ENCODE data around the gene MRS2.
"Not testable (repeated sequence)": the region's sequence is repeated elsewhere in the genome, so short reads cannot be mapped to it uniquely, and the experiment has no call there.

The MRS2 gene

GRCh38 chr6:24387818-24388217, 14.9 kb upstream of the MRS2 start:
- no peak for DNase-seq (ENCODE audit: low read depth in 2 of 2)

- DNase-seq (ENCODE audit: low read depth in 2 of 2): no peak
Measured at GRCh38 chr6:24391208-24391607, 11.5 kb upstream of the MRS2 start.

- no peak for DNase-seq (ENCODE audit: low read depth in 2 of 2)
Measured at GRCh38 chr6:24391756-24392405, 10.9 kb upstream of the MRS2 start.

GRCh38 chr6:24394061-24394779, 8.5 kb upstream of the MRS2 start:
- no peak for DNase-seq (ENCODE audit: low read depth in 2 of 2)

DNA sequence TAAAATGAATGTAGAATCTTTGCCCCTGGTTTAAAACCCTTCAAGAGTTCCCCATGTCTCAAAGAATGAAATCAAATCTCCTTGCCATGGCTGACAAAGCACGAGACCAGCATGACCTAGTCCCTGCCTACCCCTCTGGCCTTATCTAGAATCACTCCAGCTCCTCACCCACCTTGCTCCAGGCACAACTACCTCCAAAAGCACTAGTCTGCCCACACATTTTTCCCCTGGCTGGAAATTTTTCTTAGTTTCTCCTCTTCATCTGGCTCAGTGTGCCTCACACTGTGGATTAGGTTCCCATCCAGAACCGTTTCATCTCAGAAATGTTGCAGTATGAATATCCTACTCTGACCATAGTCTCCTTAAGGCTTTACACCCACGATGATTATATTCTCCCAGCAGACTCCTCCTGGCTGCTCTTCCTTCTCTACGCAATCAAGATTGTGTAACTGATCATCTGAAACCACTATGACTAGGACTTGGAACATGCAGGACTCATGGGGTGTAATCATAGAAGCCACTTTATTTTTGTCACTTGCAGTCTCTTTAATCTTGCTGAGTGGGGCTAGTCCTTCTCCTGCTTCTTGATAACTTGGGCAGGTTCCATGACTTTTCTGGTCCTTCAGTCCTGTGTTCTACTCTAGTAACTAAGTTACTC, 7.8 kb upstream of the MRS2 start:
- no peak for DNase-seq (ENCODE audit: low read depth in 2 of 2)

DNA sequence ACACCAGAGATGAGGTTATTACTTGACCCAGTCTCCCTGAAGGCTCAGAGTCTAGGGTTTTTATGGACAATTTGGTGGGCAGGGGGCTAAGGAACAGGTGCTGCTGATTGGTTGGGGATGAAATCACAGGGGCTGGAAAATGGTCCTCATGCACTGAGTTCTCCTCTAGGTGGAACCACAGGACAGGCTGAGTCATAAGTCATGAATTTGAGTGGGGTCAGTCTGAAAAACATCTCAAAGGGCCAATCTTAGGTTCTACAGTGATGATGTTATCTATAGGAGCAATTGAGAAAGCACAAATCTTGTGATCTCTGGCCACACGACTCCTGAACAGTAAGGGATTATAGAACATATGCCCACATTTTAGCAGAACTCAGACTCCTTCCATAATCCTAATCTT, 5.9 kb upstream of the MRS2 start:
- no peak for DNase-seq (ENCODE audit: low read depth in 2 of 2)

DNA sequence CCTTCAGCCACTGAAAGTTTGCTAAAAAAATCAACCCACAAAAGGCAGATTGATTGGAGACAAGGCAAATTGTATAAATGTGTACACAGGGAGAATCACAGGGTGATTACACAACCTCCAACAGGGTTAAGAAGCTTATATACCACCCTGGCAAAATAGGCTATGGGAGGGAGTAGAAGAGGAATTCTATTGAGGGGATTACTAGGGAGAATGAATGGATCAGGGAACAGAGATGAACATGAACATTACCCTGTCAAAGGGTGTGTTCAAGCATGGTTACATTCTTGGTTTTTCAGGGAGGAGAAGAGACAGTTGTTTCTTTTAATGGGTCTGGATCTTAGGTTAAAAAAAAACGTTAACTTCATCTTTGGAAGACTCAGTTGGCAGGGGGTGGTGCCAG, 5.1 kb upstream of the MRS2 start:
- no peak for DNase-seq (ENCODE audit: low read depth in 2 of 2)

DNA sequence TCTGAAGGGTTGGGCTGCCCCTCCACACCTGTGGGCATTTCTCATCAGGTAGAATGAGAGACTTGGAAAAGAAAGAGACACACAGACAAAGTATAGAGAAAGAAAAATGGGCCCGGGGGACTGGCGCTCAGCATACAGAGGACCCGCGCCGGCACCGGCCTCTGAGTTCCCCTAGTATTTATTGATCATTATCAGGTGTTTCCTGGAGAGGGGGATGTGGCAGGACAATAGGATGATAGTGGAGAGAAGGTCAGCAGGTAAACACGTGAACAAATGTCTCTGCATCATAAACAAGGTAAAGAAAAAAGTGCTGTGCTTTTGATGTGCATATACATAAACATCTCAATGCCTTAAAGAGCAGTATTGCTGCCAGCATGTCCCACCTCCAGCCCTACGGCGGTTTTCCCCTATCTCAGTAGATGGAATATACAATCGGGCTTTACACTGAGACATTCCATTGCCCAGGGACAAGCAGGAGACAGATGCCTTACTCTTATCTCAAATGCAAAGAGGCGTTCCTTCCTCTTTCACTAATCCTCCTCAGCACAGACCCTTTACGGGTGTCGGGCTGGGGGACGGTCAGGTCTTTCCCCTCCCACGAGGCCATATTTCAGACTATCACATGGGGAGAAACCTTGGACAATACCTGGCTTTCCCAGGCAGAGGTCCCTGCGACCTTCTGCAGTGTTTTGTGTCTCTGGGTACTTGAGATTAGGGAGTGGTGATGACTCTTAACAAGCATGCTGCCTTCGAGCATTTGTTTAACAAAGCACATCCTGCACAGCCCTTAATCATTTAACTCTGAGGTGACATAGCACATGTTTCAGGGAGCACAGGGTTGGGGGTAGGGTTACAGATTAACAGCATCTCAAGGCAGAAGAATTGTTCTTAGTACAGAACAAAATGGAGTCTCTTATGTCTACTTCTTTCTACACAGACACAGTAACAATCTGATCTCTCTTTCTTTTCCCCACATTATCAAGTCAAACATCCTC, 2.4 kb upstream of the MRS2 start:
- not testable (repeated sequence) for DNase-seq (ENCODE audit: low read depth in 2 of 2)

- no peak for DNase-seq (ENCODE audit: low read depth in 2 of 2)
Measured at GRCh38 chr6:24401458-24401857, 1.3 kb upstream of the MRS2 start.

DNA sequence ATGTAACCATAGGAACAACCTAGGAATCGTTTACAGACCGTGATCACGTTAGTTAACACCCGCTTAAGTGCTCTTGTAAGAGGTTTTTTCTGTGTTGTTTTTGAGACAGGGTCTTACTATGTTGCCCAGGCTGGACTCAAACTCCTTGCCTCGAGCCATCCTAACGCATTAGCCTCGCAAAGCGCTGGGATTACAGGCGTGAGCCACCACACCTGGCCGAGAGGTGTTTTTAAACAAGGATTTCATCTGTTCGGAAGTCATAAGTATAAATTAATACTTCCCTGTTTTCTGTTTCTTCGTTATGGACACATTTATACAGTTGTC, 727 bp downstream of the MRS2 start:
- no peak for DNase-seq (ENCODE audit: low read depth in 2 of 2)

DNA sequence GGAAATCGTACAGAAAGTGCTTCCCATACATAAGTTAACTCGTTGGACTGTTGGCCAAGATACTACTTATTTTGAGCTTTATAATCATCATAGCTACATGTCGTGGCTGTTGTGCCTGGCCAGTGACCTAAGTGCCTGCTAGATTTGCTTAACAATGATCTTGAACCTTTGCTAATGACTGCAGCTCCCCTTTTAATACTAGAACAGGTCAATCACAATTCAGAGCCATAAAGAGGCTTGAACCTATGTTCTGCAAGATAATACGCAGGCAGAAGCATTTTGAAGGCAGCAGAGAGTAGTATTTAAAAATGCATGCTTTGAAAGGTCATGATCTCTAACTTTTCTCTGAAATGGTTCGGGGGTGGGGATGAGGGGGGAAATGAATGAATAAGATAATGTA, 2.5 kb downstream of the MRS2 start:
- DNase-seq (ENCODE audit: low read depth in 2 of 2): no peak

- DNase-seq (ENCODE audit: low read depth in 2 of 2): no peak
Measured at GRCh38 chr6:24408719-24409410, 6.1 kb downstream of the MRS2 start.

DNA sequence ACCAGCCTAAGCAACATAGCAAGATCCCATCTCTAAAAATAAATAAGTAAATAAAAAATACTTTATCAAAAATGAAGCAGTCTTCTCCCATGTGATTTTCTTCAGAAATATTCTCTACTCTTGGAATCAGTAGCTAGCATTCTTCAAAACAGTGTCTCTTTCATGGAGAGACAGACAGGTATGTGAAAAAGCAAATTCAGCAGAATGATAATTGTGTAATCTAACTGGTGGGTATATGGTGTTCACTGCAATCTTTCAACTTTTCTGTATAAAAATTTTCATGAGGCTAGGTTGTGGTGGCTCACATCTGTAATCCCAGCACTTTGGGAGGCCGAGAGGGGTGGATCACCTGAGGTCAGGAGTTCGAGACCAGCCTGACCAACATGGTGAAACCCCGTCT, 7.9 kb downstream of the MRS2 start:
- DNase-seq (ENCODE audit: low read depth in 2 of 2): no peak

- no peak for DNase-seq (ENCODE audit: low read depth in 2 of 2)
Measured at GRCh38 chr6:24412294-24412693, 9.6 kb downstream of the MRS2 start.

- not testable (repeated sequence) for DNase-seq (ENCODE audit: low read depth in 2 of 2)
Measured at GRCh38 chr6:24414531-24414930, 11.8 kb downstream of the MRS2 start.

DNA sequence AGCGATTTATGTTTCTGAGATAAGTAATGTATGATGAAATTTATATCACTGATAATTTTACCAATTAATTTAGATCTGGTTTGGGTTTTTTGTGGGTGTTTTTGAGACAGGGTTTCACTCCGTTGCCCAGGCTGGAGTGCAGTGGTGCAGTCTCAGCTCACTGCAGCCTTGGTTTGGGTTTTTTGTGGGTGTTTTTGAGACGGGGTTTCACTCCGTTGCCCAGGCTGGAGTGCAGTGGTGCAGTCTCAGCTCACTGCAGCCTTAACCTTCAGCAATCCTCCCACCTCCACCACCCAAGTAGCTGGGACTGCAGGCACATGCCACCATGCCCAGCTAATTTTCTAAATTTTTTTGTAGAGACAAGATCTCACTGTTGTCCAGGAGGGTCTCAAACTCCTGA, 13.0 kb downstream of the MRS2 start:
- DNase-seq (ENCODE audit: low read depth in 2 of 2): no peak

- DNase-seq (ENCODE audit: low read depth in 2 of 2): no peak
Measured at GRCh38 chr6:24419526-24419925, 16.8 kb downstream of the MRS2 start.

DNA sequence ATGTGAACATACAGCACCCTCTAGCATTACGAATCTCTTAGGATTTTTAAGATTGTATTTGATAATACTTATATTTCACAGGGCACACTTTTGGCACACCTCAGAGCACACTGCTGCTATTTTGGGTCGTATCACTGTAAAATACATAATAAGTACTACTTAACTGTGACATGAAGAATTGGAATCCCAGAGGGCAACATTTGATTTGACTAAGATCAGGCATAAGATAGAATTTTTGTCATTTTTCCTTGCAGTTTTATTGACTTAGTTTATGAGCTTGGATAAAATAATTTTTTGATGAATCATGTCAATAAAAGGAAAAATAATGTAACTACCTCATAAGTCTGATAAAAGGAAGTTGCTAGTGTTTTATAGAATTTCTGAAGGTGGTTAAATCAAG, 22.4 kb downstream of the MRS2 start:
- no peak for DNase-seq (ENCODE audit: low read depth in 2 of 2)

GRCh38 chr6:24426729-24427446, 24.2 kb downstream of the MRS2 start:
- DNase-seq (ENCODE audit: low read depth in 2 of 2): no peak

- DNase-seq (ENCODE audit: low read depth in 2 of 2): no peak
Measured at GRCh38 chr6:24428615-24429014, 25.9 kb downstream of the MRS2 start.

DNA sequence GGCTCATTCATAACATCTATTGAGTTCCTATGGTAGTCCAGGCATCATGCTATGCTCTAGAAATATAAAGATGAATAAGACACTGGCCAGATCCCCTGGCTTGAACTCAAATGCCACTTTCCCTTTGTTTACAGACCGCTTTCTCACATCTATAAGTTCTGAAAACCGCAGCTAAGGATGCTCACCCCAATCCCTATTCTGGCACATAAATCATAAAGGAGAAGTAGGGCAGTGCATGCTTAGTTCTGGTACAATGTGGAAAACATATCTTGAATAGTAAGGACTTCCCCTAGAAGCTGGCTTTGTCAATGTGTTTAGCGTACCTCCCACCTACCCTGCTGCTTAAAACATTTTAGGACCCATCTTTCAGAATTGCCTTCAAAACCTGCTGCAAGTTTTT, 26.4 kb downstream of the MRS2 start:
- no peak for DNase-seq (ENCODE audit: low read depth in 2 of 2)

All from stimulated activated CD8-positive, alpha-beta memory T cell treated with anti-CD3 and anti-CD28 coated beads, Interleukin-15, amount 100 ng/mL, for 4 hours (primary cell).